Calu3 (cell line): ENCODE data around the gene GRIK1. TPM values are rescaled to one million over a fixed set of nuclear protein-coding genes. Genes with fewer than 3 reads are reported as not detected.

Experiments used
- BruUV-seq: library from RNA; stranded (reverse); fragments of 400-500 nt; replicated peaks from 2 replicates; lab custom pipeline; 2021; lab: Mats Ljungman, UMichigan
- CTCF ChIA-PET: fragments of 300-600 bp; sonication (Branson Sonifier 250); formaldehyde crosslinking; loops from one replicate; lab custom pipeline; 2022; ENCODE audit warnings: antibody characterized with exemption; lab: Charles Lee
- DNase-seq: peaks from one replicate; pipeline ENCODE4 v3.0.0; 2022
- H3K27ac Mint-ChIP-seq: one replicate; pipeline ENCODE4 v1.8.0; 2022; ENCODE audit warnings: mixed read lengths; ENCODE audit not compliant: unreplicated experiment
- H3K27me3 Mint-ChIP-seq: one replicate; pipeline ENCODE4 v1.8.0; 2022; ENCODE audit warnings: mixed read lengths; ENCODE audit not compliant: unreplicated experiment
- H3K36me3 Mint-ChIP-seq: one replicate; pipeline ENCODE4 v1.8.0; 2022; ENCODE audit warnings: mild to moderate bottlenecking, moderate library complexity, mixed read lengths; ENCODE audit not compliant: insufficient read depth, unreplicated experiment
- H3K4me1 Mint-ChIP-seq: one replicate; pipeline ENCODE4 v1.8.0; 2022; ENCODE audit warnings: mild to moderate bottlenecking, low read depth, mixed read lengths; ENCODE audit not compliant: unreplicated experiment
- H3K4me3 Mint-ChIP-seq: one replicate; pipeline ENCODE4 v1.8.0; 2022; ENCODE audit warnings: mild to moderate bottlenecking, low read depth, moderate library complexity, mixed read lengths; ENCODE audit not compliant: unreplicated experiment
- H3K9me3 Mint-ChIP-seq: one replicate; pipeline ENCODE4 v1.8.0; 2022; ENCODE audit warnings: low read depth, mixed read lengths; ENCODE audit not compliant: unreplicated experiment
- intact Hi-C: fragments of 100-400 bp; cut with micrococcal nuclease; formaldehyde crosslinking; loops from one replicate; pipeline ENCODE4 v1.10.0; 2022; ENCODE audit not compliant: unreplicated experiment
- total RNA-seq: library from RNA; stranded (reverse); gene quantifications from 2 replicates; pipeline ENCODE4 v1.2.3, GENCODE V29; 2022
- TF ChIP-seq, protein P1 (sequence below): fragments of 200-600 bp; IDR thresholded peaks from one replicate; pipeline ENCODE4 v1.8.0; 2022; ENCODE audit warnings: antibody characterized with exemption; ENCODE audit not compliant: unreplicated experiment

GRIK1 gene
- total RNA-seq, 1 experiment from 2014 or later = not detected

GRCh38 chr21:29953690-29954089 is 13.9 kb upstream of the GRIK1 start:
- Mint-ChIP-seq H3K27me3 (no peaks in the 10 kb centered on the region), H3K4me1 (peaks cover 1% of the 10 kb centered on the region), H3K36me3 (no peaks in the 10 kb centered on the region), H3K4me3 (no peak overlapping the region), H3K27ac (no peak overlapping the region), H3K9me3 (peaks cover 7% of the 10 kb centered on the region)
- no peak for DNase-seq
- intact Hi-C loops = no loop called here
- CTCF ChIA-PET = interaction anchor here (0.6 kb wide), 1 partner anchor 966 kb away, joined by 7 read pairs; no protein-coding TSS in a partner anchor
- BruUV-seq = no TSS peak
- TF ChIP-seq, protein P1, sequence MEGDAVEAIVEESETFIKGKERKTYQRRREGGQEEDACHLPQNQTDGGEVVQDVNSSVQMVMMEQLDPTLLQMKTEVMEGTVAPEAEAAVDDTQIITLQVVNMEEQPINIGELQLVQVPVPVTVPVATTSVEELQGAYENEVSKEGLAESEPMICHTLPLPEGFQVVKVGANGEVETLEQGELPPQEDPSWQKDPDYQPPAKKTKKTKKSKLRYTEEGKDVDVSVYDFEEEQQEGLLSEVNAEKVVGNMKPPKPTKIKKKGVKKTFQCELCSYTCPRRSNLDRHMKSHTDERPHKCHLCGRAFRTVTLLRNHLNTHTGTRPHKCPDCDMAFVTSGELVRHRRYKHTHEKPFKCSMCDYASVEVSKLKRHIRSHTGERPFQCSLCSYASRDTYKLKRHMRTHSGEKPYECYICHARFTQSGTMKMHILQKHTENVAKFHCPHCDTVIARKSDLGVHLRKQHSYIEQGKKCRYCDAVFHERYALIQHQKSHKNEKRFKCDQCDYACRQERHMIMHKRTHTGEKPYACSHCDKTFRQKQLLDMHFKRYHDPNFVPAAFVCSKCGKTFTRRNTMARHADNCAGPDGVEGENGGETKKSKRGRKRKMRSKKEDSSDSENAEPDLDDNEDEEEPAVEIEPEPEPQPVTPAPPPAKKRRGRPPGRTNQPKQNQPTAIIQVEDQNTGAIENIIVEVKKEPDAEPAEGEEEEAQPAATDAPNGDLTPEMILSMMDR = no peak

DNA sequence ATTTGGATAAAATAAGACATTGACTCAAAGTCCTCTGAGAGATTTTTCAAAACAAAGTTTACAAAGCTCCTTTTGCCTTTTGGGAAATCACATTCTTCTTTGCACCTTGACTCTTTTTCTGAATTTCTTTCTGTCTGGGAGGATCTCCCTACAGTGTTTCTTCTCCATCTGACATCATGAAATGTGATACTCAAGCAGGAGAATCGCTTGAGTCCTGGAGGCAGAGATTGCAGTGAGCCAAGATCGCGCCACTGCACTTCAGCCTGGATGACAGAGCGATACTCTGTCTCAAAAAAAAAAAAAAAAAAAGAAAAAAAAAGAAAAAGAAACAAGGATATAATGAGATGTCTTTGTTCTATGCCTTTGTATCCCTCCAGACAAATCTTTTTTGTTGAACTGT is 13.3 kb upstream of the GRIK1 start:
- TF ChIP-seq, protein P1 = no peak
- H3K27ac Mint-ChIP-seq = no peak overlapping the region
- intact Hi-C loops = no loop called here
- peaks cover 7% of the 10 kb centered on the region for H3K9me3 Mint-ChIP-seq
- no peaks in the 10 kb centered on the region for H3K36me3 Mint-ChIP-seq
- no peak overlapping the region for H3K4me3 Mint-ChIP-seq
- DNase-seq = no peak
- H3K4me1 Mint-ChIP-seq = peaks cover 8% of the 10 kb centered on the region
- no peaks in the 10 kb centered on the region for H3K27me3 Mint-ChIP-seq
- no TSS peak for BruUV-seq
- CTCF ChIA-PET = no interaction called here

GRCh38 chr21:29951911-29952310 is 12.1 kb upstream of the GRIK1 start:
- Mint-ChIP-seq H3K4me1 (peaks cover 14% of the 10 kb centered on the region), H3K9me3 (peaks cover 6% of the 10 kb centered on the region), H3K4me3 (no peak overlapping the region), H3K27me3 (no peaks in the 10 kb centered on the region), H3K36me3 (no peaks in the 10 kb centered on the region), H3K27ac (no peak overlapping the region)
- TF ChIP-seq, protein P1 = no peak
- CTCF ChIA-PET = interaction anchor here (1.1 kb wide), 1 partner anchor 14 kb away, joined by 3 read pairs; no protein-coding TSS in a partner anchor
- no peak for DNase-seq
- BruUV-seq = no TSS peak
- intact Hi-C loops = no loop called here

- Mint-ChIP-seq H3K36me3 (no peaks in the 10 kb centered on the region), H3K4me3 (no peak overlapping the region), H3K27me3 (no peaks in the 10 kb centered on the region), H3K4me1 (peaks cover 22% of the 10 kb centered on the region), H3K9me3 (peaks cover 6% of the 10 kb centered on the region), H3K27ac (no peak overlapping the region)
- intact Hi-C loops = no loop called here
- BruUV-seq = no TSS peak
- TF ChIP-seq, protein P1 = no peak
- CTCF ChIA-PET = no interaction called here
- DNase-seq = no peak
These were observed 10.2 kb upstream of the GRIK1 start for GRCh38 chr21:29949991-29950390.
